Umbilical cord (tissue), 2 donors: Measurements from ENCODE around the gene KANK3. TPM values are rescaled to one million over a fixed set of nuclear protein-coding genes. Genes with fewer than 3 reads are reported as not detected.

Source experiments
- DNase-seq: peaks from one replicate; pipeline ENCODE4 v3.0.0-alpha.2; 2015; ENCODE audit warnings: low spot score
- total RNA-seq: library from RNA; depleted of rRNA; stranded (reverse); fragments of >200 nt; gene quantifications from one replicate; pipeline ENCODE4 v1.2.3, GENCODE V29; 2014; ENCODE audit warnings: low replicate concordance; ENCODE audit not compliant: insufficient read depth

Gene KANK3
- total RNA-seq, 1 donor from 2014 or later = 3.9 TPM

- DNase-seq = peak; percentile 30
These were observed 2.5 kb downstream of the KANK3 start for GRCh38 chr19:8340341-8341096.

GRCh38 chr19:8338835-8339234 lies 4.2 kb downstream of the KANK3 start:
- DNase-seq = no peak

- no peak for DNase-seq
These were observed 5.3 kb downstream of the KANK3 start for GRCh38 chr19:8337728-8338127.

- DNase-seq = no peak
These were observed 6.4 kb downstream of the KANK3 start for GRCh38 chr19:8336660-8337059.

- DNase-seq = no peak
These were observed 6.9 kb downstream of the KANK3 start for GRCh38 chr19:8336072-8336569.

- no peak for DNase-seq
These were observed 7.6 kb downstream of the KANK3 start for GRCh38 chr19:8335343-8336071.

- peak; percentile 61 for DNase-seq
These were observed 8.4 kb downstream of the KANK3 start for GRCh38 chr19:8334458-8335342.

GRCh38 chr19:8333767-8334457 lies 9.2 kb downstream of the KANK3 start:
- no peak for DNase-seq

GRCh38 chr19:8332976-8333766 lies 9.9 kb downstream of the KANK3 start:
- DNase-seq = no peak

GRCh38 chr19:8331263-8331845 lies 11.7 kb downstream of the KANK3 start:
- no peak for DNase-seq

GRCh38 chr19:8329996-8330395 lies 13.1 kb downstream of the KANK3 start:
- DNase-seq = no peak

GRCh38 chr19:8325454-8325853 lies 17.6 kb downstream of the KANK3 start:
- DNase-seq = no peak

GRCh38 chr19:8324186-8325050 lies 18.6 kb downstream of the KANK3 start:
- no peak for DNase-seq

GRCh38 chr19:8323781-8324185 lies 19.3 kb downstream of the KANK3 start:
- no peak for DNase-seq

- no peak for DNase-seq
These were observed 20.4 kb downstream of the KANK3 start for GRCh38 chr19:8322638-8322997.

- DNase-seq = no peak
These were observed 20.9 kb downstream of the KANK3 start for GRCh38 chr19:8321986-8322637.

- DNase-seq = peak; percentile 97
These were observed 21.7 kb downstream of the KANK3 start, which contains the start of the genes NDUFA7 and RPS28 for GRCh38 chr19:8321067-8321985. Gene NDUFA7, minus strand, starts transcription at chr19:8321375. Its CDS starts 17 bp downstream, at chr19:8321358. Gene RPS28, plus strand, starts transcription at chr19:8321496. Its CDS starts 35 bp downstream, at chr19:8321531.
